Activated T-helper 2 cell treated with anti-CD3 and anti-CD28 coated beads, Interferon-gamma antibody, Interleukin-2, Interleukin-4, amounts not matched to agents 10 μg/mL and 5 μg/mL and 100 μg/mL, durations not matched to agents 14 hours and 24 hours and 36 hours (primary cell): ENCODE results near the gene KAT6B. TPM values are rescaled to one million over a fixed set of nuclear protein-coding genes. Genes with fewer than 3 reads are reported as not detected.
"Not testable (repeated sequence)": the region's sequence is repeated elsewhere in the genome, so short reads cannot be mapped to it uniquely, and the experiment has no call there.

ENCODE experiments used
- DNase-seq: peaks from one replicate; pipeline ENCODE4 v3.0.0; 2021; ENCODE audit warnings: low spot score
- H3K27ac Mint-ChIP-seq: one replicate; pipeline ENCODE4 v1.8.0; 2021; ENCODE audit warnings: mixed read lengths
- H3K27me3 Mint-ChIP-seq: one replicate; pipeline ENCODE4 v1.8.0; 2021; ENCODE audit warnings: low read depth, mixed read lengths
- H3K36me3 Mint-ChIP-seq: one replicate; pipeline ENCODE4 v1.8.0; 2021; ENCODE audit warnings: low read depth, mixed read lengths
- H3K4me1 Mint-ChIP-seq: one replicate; pipeline ENCODE4 v1.8.0; 2021; ENCODE audit warnings: low read depth, mixed read lengths
- H3K4me3 Mint-ChIP-seq: one replicate; pipeline ENCODE4 v1.8.0; 2021; ENCODE audit warnings: low read depth, mild to moderate bottlenecking, moderate library complexity, mixed read lengths
- H3K9me3 Mint-ChIP-seq: one replicate; pipeline ENCODE4 v1.8.0; 2021; ENCODE audit warnings: mixed read lengths
- intact Hi-C: fragments of 100-400 bp; cut with micrococcal nuclease; formaldehyde crosslinking; loops from one replicate; pipeline ENCODE4 v1.15.1; 2023
- total RNA-seq: library from RNA; stranded (reverse); gene quantifications from 2 replicates; pipeline ENCODE4 v1.2.3, GENCODE V29; 2022

KAT6B gene
- total RNA-seq, 1 donor from 2014 or later: 26.6 TPM

GRCh38 chr10:74887614-74888284, 61.3 kb downstream of the KAT6B start:
- no peak overlapping the region for H3K4me3 Mint-ChIP-seq
- H3K36me3 Mint-ChIP-seq: no peaks in the 10 kb centered on the region
- DNase-seq: no peak
- no peak overlapping the region for H3K27ac Mint-ChIP-seq
- H3K9me3 Mint-ChIP-seq: no peaks in the 10 kb centered on the region
- no peaks in the 10 kb centered on the region for H3K27me3 Mint-ChIP-seq
- H3K4me1 Mint-ChIP-seq: peaks cover 4% of the 10 kb centered on the region
- intact Hi-C loops: no loop called here

GRCh38 chr10:74888962-74889661, 62.7 kb downstream of the KAT6B start:
- H3K36me3 Mint-ChIP-seq: no peaks in the 10 kb centered on the region
- no peak for DNase-seq
- peaks cover 4% of the 10 kb centered on the region for H3K4me1 Mint-ChIP-seq
- H3K4me3 Mint-ChIP-seq: no peak overlapping the region
- H3K9me3 Mint-ChIP-seq: no peaks in the 10 kb centered on the region
- H3K27me3 Mint-ChIP-seq: no peaks in the 10 kb centered on the region
- intact Hi-C loops: no loop called here
- H3K27ac Mint-ChIP-seq: no peak overlapping the region

DNA sequence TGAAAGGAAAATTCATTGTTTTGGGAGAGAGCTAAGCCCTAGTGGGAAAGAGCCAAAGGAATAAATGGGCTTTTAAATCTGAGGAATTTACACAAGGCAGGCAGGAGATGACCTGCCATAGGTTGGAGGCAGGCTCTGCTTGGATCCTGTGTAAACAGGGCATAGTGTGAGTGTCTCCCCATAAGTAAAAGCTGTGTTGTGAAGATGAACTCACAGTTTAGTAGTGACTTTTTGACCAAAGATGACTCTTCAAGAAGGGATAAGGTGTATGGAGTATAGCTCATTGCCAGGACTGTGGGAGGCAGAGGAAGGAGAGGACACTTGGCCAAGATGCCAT, 63.2 kb downstream of the KAT6B start:
- Mint-ChIP-seq H3K4me1 (peaks cover 7% of the 10 kb centered on the region), H3K9me3 (no peaks in the 10 kb centered on the region), H3K27ac (no peak overlapping the region), H3K27me3 (no peaks in the 10 kb centered on the region), H3K4me3 (no peak overlapping the region), H3K36me3 (no peaks in the 10 kb centered on the region)
- DNase-seq: no peak
- intact Hi-C loops: no loop called here

- H3K27me3 Mint-ChIP-seq: no peaks in the 10 kb centered on the region
Observed at GRCh38 chr10:74890460-74890859, 64.1 kb downstream of the KAT6B start.

GRCh38 chr10:74891053-74891452, 64.7 kb downstream of the KAT6B start:
- DNase-seq: no peak
- Mint-ChIP-seq H3K27me3 (no peaks in the 10 kb centered on the region), H3K4me3 (no peak overlapping the region), H3K9me3 (no peaks in the 10 kb centered on the region), H3K4me1 (peaks cover 5% of the 10 kb centered on the region), H3K27ac (no peak overlapping the region), H3K36me3 (no peaks in the 10 kb centered on the region)
- intact Hi-C loops: no loop called here

More at GRCh38 chr10:74890460-74890859, 64.1 kb downstream of the KAT6B start:
- no peaks in the 10 kb centered on the region for H3K9me3 Mint-ChIP-seq
- no peak overlapping the region for H3K27ac Mint-ChIP-seq
- intact Hi-C loops: no loop called here
- no peaks in the 10 kb centered on the region for H3K36me3 Mint-ChIP-seq
- H3K4me3 Mint-ChIP-seq: no peak overlapping the region
- peaks cover 7% of the 10 kb centered on the region for H3K4me1 Mint-ChIP-seq
- no peak for DNase-seq

DNA sequence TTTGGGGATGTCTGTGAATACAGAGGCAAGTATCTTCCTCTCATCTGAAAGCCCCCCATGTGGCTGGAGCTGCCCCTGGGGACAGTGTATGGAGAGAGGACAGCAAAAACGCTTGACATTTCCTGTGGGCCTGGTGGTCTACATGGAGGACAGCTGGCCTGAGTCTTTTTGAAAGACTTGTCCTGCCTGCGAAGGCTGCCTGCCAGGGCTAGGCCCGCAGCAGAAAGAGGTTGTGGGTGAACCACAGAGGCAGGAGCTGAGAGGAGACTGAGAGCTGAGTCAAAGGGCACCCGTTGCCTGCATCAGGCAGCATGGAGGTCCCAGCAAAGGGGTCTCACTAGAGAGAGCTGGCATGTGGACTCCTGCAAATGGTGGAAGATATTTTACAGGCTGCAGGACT, 66.4 kb downstream of the KAT6B start:
- intact Hi-C loops: no loop called here

GRCh38 chr10:74893329-74893728, 66.9 kb downstream of the KAT6B start:
- H3K9me3 Mint-ChIP-seq, H3K36me3 Mint-ChIP-seq, DNase-seq, H3K27ac Mint-ChIP-seq, intact Hi-C loops, H3K27me3 Mint-ChIP-seq, H3K4me3 Mint-ChIP-seq: not testable (repeated sequence)
- peaks cover 25% of the 10 kb centered on the region for H3K4me1 Mint-ChIP-seq

More for the DNA sequence above, 66.4 kb downstream of the KAT6B start:
- Mint-ChIP-seq H3K36me3 (no peaks in the 10 kb centered on the region), H3K4me1 (peaks cover 20% of the 10 kb centered on the region), H3K9me3 (no peaks in the 10 kb centered on the region), H3K4me3 (no peak overlapping the region), H3K27ac (no peak overlapping the region), H3K27me3 (no peaks in the 10 kb centered on the region)
- DNase-seq: no peak

- Mint-ChIP-seq H3K4me3 (no peak overlapping the region), H3K9me3 (no peaks in the 10 kb centered on the region), H3K4me1 (peaks cover 50% of the 10 kb centered on the region), H3K36me3 (peaks cover 5% of the 10 kb centered on the region), H3K27me3 (no peaks in the 10 kb centered on the region), H3K27ac (peak overlapping the region; percentile 74)
- DNase-seq: no peak
- intact Hi-C loops: loop anchor here (5.0 kb wide), 1 partner anchor 70 kb away; the partner anchor contains the start of gene KAT6B
Observed at GRCh38 chr10:74896788-74897527, 70.6 kb downstream of the KAT6B start.

GRCh38 chr10:74898201-74898976, 72.0 kb downstream of the KAT6B start:
- peak overlapping the region; percentile 37 for H3K27ac Mint-ChIP-seq
- H3K4me3 Mint-ChIP-seq: no peak overlapping the region
- no peaks in the 10 kb centered on the region for H3K9me3 Mint-ChIP-seq
- H3K27me3 Mint-ChIP-seq: no peaks in the 10 kb centered on the region
- H3K36me3 Mint-ChIP-seq: peaks cover 5% of the 10 kb centered on the region
- peaks cover 50% of the 10 kb centered on the region for H3K4me1 Mint-ChIP-seq
- DNase-seq: peak; percentile 26
- intact Hi-C loops: loop anchor here (5.0 kb wide), 1 partner anchor 71 kb away; the partner anchor contains the start of gene KAT6B

GRCh38 chr10:74900297-74900696, 73.9 kb downstream of the KAT6B start:
- peak overlapping the region; percentile 31 for H3K27ac Mint-ChIP-seq
- H3K9me3 Mint-ChIP-seq: no peaks in the 10 kb centered on the region
- peaks cover 5% of the 10 kb centered on the region for H3K36me3 Mint-ChIP-seq
- H3K27me3 Mint-ChIP-seq: no peaks in the 10 kb centered on the region
- peaks cover 52% of the 10 kb centered on the region for H3K4me1 Mint-ChIP-seq
- intact Hi-C loops: loop anchor here (2.0 kb wide), 1 partner anchor 77 kb away; no protein-coding TSS in a partner anchor
- peak; percentile 25 for DNase-seq
- no peak overlapping the region for H3K4me3 Mint-ChIP-seq

DNA sequence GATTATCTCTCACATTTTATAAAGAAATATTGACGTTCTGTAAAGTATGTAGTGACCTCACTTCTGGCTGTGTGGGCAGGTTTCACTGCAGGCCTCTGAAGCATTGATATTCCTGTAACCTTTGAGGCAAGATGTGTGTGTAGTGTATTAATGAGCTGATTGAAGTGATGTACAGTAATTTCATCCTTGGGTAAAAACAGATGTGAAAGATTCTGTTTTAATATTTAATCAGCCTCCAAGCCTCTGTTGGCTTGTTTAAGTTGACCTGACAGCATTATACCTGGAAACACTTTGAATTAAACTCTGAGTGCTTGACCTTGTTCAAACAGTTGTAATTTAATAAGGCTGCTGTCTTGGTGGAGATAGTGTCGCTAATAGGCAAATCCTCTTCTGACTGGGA, 74.9 kb downstream of the KAT6B start:
- H3K27ac Mint-ChIP-seq: peak overlapping the region; percentile 69
- peaks cover 52% of the 10 kb centered on the region for H3K4me1 Mint-ChIP-seq
- intact Hi-C loops: loop anchor here (2.0 kb wide), 1 partner anchor 76 kb away; no protein-coding TSS in a partner anchor
- peaks cover 5% of the 10 kb centered on the region for H3K36me3 Mint-ChIP-seq
- H3K27me3 Mint-ChIP-seq: no peaks in the 10 kb centered on the region
- H3K9me3 Mint-ChIP-seq: no peaks in the 10 kb centered on the region
- no peak overlapping the region for H3K4me3 Mint-ChIP-seq
- no peak for DNase-seq

DNA sequence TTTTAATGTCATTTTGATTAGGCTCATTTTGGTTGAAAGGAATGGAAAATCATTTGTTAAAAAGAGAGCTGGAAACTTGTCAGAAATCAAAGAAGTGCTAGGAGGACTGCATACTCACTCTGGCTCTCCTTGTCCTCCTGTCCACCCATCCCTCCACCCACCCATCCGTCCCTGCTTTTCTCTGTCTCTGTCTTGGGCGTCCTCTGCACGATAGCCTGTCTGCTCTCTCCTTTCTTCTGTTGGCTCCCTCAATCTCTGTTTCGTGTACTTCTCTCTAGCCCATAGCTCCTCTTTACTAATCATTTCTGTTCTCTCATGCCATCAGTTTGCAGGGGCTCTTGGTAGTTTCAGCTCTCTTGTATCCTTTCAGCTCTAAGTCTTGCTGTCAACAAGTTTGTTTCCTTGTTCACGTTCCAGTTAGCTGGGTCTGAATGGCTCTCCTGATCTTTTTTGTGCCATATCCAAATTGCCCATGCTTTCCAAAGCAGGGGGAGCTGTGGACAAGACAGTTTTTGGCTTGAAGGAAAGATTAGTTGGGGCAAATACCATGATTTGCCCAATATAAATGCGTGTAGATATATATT, 75.6 kb downstream of the KAT6B start:
- H3K4me1 Mint-ChIP-seq: peaks cover 47% of the 10 kb centered on the region
- H3K27me3 Mint-ChIP-seq: no peaks in the 10 kb centered on the region
- no peaks in the 10 kb centered on the region for H3K9me3 Mint-ChIP-seq
- peak overlapping the region; percentile 6 for H3K27ac Mint-ChIP-seq
- intact Hi-C loops: loop anchor here (2.0 kb wide), 1 partner anchor 75 kb away; no protein-coding TSS in a partner anchor
- peaks cover 5% of the 10 kb centered on the region for H3K36me3 Mint-ChIP-seq
- DNase-seq: no peak
- no peak overlapping the region for H3K4me3 Mint-ChIP-seq
